SK-N-MC (cell line): ENCODE data around the gene TRMT11.

Source experiments
- DNase-seq: peaks from one replicate; pipeline ENCODE4 v3.0.0-alpha.2; 2011; ENCODE audit warnings: low read depth, low spot score
- H3K27ac ChIP-seq: fragments of 200-600 bp; sonication (generic); 2 replicates; pipeline ENCODE4 v1.5.1; 2016; ENCODE audit warnings: mixed run types
- H3K36me3 ChIP-seq: fragments of 200-600 bp; sonication (generic); 2 replicates; pipeline ENCODE4 v1.6.1; 2017; ENCODE audit warnings: antibody characterized with exemption, low read length, mixed read lengths; ENCODE audit not compliant: insufficient read depth
- H3K4me3 ChIP-seq: fragments of 200-600 bp; sonication (generic); 2 replicates; pipeline ENCODE4 v1.5.1; 2016
- H3K9ac ChIP-seq: fragments of 200-600 bp; sonication (generic); 2 replicates; pipeline ENCODE4 v1.8.0; 2017; ENCODE audit warnings: mixed run types, mixed read lengths; ENCODE audit not compliant: insufficient read length
- H3K9me3 ChIP-seq: fragments of 200-600 bp; sonication (generic); 2 replicates; pipeline ENCODE4 v1.6.1; 2017; ENCODE audit warnings: low read depth, mild to moderate bottlenecking, antibody characterized with exemption, low read length, moderate library complexity, mixed read lengths
- EZH2 ChIP-seq: fragments of 200-600 bp; sonication (generic); IDR thresholded peaks from one replicate; pipeline ENCODE4 v1.6.1; 2017; ENCODE audit warnings: antibody characterized with exemption
- FOXP2 ChIP-seq: optimal IDR thresholded peaks from 2 replicates; pipeline ENCODE3; 2011; ENCODE audit warnings: mild to moderate bottlenecking, moderate library complexity; ENCODE audit not compliant: insufficient read depth; ENCODE audit errors: extremely low read length, control extremely low read depth
- POLR2AphosphoS5 ChIP-seq: IDR thresholded peaks from 2 replicates; pipeline ENCODE4 v1.6.1; 2012; ENCODE audit warnings: mild to moderate bottlenecking, low read depth, low read length, borderline replicate concordance

The TRMT11 gene

DNA sequence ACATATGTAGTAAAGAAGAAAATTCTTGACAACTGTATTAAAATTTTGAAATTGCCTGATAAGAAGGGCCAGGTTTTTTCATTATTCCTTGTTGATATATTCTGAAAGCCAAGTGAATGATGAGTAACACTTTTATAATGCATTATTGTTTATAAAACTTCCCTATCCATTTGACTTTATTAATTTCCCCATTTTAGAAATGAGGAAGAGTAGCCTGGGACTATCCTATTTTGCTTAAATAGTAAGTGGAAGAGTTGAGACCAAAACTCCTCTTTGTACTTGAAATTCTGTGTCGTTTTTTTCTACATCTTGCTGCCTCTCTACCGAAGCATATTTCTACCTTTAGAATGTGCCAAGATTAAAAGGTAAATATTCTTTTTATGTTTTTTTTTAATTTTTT, 39.7 kb downstream of the TRMT11 start:
- no peak overlapping the region for H3K4me3 ChIP-seq
- DNase-seq: no peak
- H3K9me3 ChIP-seq: no peaks in the 10 kb centered on the region
- peaks cover 58% of the 10 kb centered on the region for H3K36me3 ChIP-seq
- no peak for TF ChIP-seq FOXP2
- TF ChIP-seq EZH2: no peak
- TF ChIP-seq POLR2AphosphoS5: no peak
- H3K9ac ChIP-seq: no peak overlapping the region
- no peak overlapping the region for H3K27ac ChIP-seq

DNA sequence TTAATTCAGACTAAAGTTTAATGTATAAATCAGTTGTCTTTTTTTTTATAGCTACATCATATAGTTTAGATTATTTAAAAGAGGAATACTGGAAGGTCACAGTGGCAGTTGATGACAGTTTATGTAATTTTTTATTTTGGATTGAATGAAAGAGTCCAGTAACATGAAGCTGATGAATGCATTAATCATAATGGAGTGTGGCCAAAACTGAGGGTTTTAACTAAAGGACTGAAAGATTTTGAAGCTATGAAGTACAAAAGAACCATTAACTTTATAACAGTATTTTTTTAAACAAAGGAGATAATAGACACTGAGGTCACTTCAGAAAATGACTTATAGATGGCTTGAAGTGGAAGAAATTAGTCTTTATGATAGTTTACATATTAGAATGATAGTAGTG, 41.3 kb downstream of the TRMT11 start:
- peaks cover 44% of the 10 kb centered on the region for H3K36me3 ChIP-seq
- no peak overlapping the region for H3K9ac ChIP-seq
- TF ChIP-seq EZH2: no peak
- DNase-seq: no peak
- no peaks in the 10 kb centered on the region for H3K9me3 ChIP-seq
- H3K4me3 ChIP-seq: no peak overlapping the region
- H3K27ac ChIP-seq: no peak overlapping the region

DNA sequence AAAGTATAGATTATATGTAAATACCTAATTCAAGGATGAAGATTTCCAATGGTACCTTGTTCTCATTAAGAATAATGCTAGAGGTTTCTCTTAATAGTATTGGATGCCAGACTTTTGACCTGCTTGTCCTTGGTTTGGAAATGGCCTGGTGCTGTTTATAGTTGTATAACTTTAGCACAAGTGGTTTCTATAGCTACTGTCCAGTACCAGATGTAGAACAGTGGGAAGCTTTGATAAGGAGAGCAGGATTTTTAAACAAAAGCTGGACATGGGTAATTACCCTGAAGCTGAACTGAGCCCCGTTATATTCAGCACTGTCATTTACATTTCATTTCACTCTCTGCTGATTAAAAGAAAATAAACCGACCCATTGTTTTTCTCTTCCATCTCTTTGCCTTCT, 43.7 kb downstream of the TRMT11 start:
- Histone ChIP-seq H3K9me3 (no peaks in the 10 kb centered on the region), H3K36me3 (peaks cover 32% of the 10 kb centered on the region), H3K4me3 (no peak overlapping the region), H3K27ac (no peak overlapping the region), H3K9ac (no peak overlapping the region)
- no peak for DNase-seq
- TF ChIP-seq EZH2 (no peak), FOXP2 (no peak), POLR2AphosphoS5 (no peak)

DNA sequence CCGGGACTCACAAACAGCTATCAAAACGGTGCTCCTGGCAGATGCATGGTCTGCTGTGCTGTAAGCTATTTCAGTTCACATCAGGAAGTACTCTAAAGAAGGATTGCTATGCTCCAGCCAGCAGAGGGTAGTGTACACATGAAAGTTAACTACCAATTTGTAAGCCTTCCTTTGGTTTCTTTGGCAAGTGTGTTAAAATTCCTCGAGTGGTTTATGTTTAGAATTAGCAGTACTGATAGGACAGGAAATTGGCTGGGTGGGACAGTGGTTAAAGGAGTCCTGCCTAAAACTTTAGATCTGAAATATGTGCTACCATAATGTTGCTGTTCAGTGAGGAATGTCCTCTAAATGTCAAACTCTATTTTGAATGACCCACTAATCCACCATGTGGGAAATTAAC, 47.4 kb downstream of the TRMT11 start:
- Histone ChIP-seq H3K9ac (no peak overlapping the region), H3K27ac (no peak overlapping the region), H3K4me3 (no peak overlapping the region), H3K36me3 (peaks cover 37% of the 10 kb centered on the region), H3K9me3 (no peaks in the 10 kb centered on the region)
- TF ChIP-seq EZH2: no peak
- no peak for TF ChIP-seq POLR2AphosphoS5
- TF ChIP-seq FOXP2: no peak
- DNase-seq: peak; percentile 45

DNA sequence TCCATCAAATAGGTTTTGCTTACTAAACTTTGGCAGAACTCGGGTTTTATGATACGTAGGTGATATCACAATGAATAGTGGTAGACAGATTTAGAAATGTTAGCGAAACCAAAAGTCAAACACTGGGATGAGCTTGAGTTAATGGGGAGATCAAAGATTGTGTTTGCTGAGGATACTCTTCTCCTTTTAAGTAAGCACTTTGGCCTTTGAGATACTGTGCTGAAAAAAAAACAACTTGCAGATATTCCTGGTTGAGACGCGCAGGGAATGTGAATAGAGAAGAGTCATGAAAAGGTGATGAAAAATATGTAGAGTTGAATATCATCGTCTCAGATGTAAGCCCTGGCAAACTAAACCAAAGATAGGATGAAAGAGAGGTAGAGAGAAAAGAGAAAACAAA, 48.3 kb downstream of the TRMT11 start:
- TF ChIP-seq POLR2AphosphoS5: no peak
- TF ChIP-seq FOXP2: no peak
- Histone ChIP-seq H3K9me3 (no peaks in the 10 kb centered on the region), H3K4me3 (no peak overlapping the region), H3K27ac (no peak overlapping the region), H3K9ac (no peak overlapping the region), H3K36me3 (peaks cover 35% of the 10 kb centered on the region)
- no peak for DNase-seq

DNA sequence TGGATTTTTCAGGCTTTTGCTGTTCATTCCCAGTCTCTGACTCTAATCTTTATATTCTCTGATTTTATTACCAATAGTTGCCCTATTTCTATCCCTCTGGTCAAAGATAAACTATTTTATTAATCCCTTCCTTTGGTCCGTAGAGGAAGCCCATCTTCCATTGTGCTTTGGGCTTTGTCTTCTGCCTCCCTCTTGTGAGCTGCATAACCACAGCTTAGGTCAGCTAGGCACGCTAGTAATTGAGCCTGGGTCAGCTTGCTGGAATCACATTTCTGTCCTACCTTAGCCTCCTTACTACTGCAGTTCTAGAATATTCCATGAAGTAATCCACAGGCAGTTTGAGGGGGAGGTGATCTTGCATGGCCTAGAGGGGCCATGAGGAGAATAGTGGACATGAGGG, 49.4 kb downstream of the TRMT11 start:
- no peaks in the 10 kb centered on the region for H3K9me3 ChIP-seq
- no peak overlapping the region for H3K4me3 ChIP-seq
- DNase-seq: no peak
- no peak overlapping the region for H3K27ac ChIP-seq
- peaks cover 45% of the 10 kb centered on the region for H3K36me3 ChIP-seq
- no peak for TF ChIP-seq FOXP2
- TF ChIP-seq EZH2: no peak
- no peak for TF ChIP-seq POLR2AphosphoS5
- no peak overlapping the region for H3K9ac ChIP-seq

DNA sequence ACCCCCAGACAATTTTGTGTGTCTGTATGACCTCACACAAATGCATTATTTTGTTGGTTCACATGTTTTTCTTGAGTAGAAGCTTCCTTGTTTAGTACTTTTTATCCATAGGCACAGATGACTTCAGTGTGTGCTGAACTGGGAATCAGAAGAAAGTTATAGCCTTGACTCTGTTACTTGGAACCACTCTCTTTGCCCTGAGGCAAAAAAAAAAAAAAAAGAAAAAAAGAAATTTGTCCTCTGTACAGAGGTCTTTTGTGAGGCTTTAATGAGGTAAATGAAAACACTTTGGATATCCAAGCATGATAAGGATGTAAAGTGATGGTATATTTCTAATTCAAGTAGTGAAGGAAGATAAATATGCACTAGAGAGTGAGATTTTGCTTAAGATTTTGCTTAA, 51.9 kb downstream of the TRMT11 start:
- Histone ChIP-seq H3K36me3 (peaks cover 65% of the 10 kb centered on the region), H3K9me3 (0 out of 2 replicates have a peak, but pooled peaks cover 2% of the 10 kb centered on the region), H3K27ac (no peak overlapping the region), H3K9ac (no peak overlapping the region), H3K4me3 (no peak overlapping the region)
- TF ChIP-seq FOXP2 (no peak), EZH2 (no peak), POLR2AphosphoS5 (no peak)
- DNase-seq: no peak

DNA sequence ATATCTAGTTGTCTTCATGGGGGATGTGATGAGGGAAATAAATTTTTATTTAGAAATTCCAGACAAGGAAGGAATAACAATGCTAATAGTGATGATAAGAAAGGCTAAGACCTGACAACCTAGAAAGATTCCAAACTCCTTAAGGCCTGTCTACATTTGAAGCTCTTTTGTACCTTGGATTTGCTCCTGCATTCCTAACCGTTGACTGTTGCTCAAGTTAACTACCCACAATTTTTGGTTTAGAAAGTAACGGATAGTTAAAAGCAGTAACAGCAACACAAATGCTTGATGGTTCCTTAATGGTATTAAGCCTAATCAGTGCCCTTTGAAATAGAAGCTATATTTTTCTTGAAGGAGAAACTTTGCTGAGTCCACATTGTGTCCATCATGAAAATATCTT, 52.9 kb downstream of the TRMT11 start:
- Histone ChIP-seq H3K36me3 (peaks cover 65% of the 10 kb centered on the region), H3K4me3 (no peak overlapping the region), H3K9ac (no peak overlapping the region), H3K9me3 (0 out of 2 replicates have a peak, but pooled peaks cover 2% of the 10 kb centered on the region), H3K27ac (no peak overlapping the region)
- no peak for DNase-seq
- TF ChIP-seq POLR2AphosphoS5: no peak
- TF ChIP-seq EZH2: no peak
- TF ChIP-seq FOXP2: no peak

DNA sequence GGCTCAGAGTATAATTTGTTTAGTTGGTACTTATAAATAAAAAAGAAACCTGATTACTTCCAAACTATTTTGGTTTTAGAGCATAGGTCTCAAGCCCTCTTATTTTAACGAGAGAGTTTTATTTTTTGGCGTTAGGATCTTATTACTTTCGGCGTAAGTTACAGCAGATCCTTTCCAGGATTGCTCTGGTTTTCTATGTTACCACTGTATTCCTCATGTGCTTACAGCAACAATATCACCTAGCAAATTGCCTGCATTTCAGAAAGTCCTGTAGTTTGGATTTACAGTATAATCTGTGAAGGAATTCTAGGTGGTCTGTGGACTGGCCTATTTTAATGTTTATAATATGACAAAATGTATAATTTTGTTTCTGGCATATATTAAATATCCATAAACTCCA, 54.1 kb downstream of the TRMT11 start:
- no peak for TF ChIP-seq POLR2AphosphoS5
- H3K27ac ChIP-seq: no peak overlapping the region

More for the DNA sequence above, 54.1 kb downstream of the TRMT11 start:
- Histone ChIP-seq H3K9me3 (0 out of 2 replicates have a peak, but pooled peaks cover 2% of the 10 kb centered on the region), H3K36me3 (peaks cover 59% of the 10 kb centered on the region), H3K4me3 (no peak overlapping the region), H3K9ac (no peak overlapping the region)
- DNase-seq: no peak
